GM12892 (cell line): Measurements from ENCODE around the gene TSPAN4.
A peak's percentile ranks its signal among the peaks of the same experiment; 100 is the strongest.

ENCODE experiments used
- POLR2A ChIP-seq: IDR thresholded peaks from 2 replicates; pipeline ENCODE4 v1.6.1; 2011; ENCODE audit warnings: low read depth, low read length, control low read depth
- TAF1 ChIP-seq: IDR thresholded peaks from 2 replicates; pipeline ENCODE4 v1.6.1; 2011; ENCODE audit warnings: low read depth, mild to moderate bottlenecking, control low read depth, low read length, borderline replicate concordance

DNA sequence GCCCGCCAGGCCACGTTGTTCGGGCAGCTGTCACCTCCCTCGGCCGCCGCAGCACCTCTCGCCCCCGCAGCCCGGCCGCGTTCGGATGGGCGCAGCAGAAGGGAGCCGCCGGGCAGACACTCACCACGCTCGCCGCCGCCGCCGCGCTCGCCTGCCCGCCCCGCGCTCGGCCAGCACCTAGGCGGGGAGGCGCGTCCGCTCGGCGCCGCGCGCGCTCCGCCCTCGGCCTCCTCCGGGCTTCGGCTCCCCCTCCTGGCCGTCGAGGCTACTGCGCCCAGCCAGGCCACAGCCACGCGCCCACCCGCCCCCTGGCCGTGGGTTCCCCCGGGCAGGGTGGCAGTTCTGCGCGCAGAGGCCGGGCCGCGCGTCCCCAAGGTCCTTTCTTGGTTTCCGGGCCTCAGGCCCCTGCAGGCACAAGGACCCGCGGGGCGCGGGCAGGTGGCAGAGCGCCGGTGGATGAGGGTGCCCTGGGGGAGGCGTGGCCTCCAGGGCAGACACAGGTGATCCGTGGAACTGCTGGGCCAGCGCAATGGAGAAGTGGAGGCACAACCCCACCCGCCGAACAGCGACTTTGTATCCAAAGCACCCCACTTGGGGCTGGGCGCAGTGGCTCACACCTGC is 44.4 kb upstream of the TSPAN4 start, which contains the start of gene SLC25A22:
- no peak for TF ChIP-seq TAF1
- TF ChIP-seq POLR2A: peak; percentile 67; the same call in 1 of the 2 replicates
